Chondrocyte (in vitro differentiated cells): ENCODE data around the gene H3-3A. TPM values are rescaled to one million over a fixed set of nuclear protein-coding genes. Genes with fewer than 3 reads are reported as not detected.
A peak's percentile ranks its signal among the peaks of the same experiment; 100 is the strongest.
"Not testable (repeated sequence)": the region's sequence is repeated elsewhere in the genome, so short reads cannot be mapped to it uniquely, and the experiment has no call there.

Experiments used
- DNase-seq: peaks from one replicate; pipeline ENCODE4 v3.0.0; 2021; ENCODE audit warnings: mixed read lengths, low spot score
- H3K27ac Mint-ChIP-seq: one replicate; pipeline ENCODE4 v1.8.0; 2021; ENCODE audit warnings: mild to moderate bottlenecking, moderate library complexity, mixed read lengths; ENCODE audit not compliant: unreplicated experiment
- H3K27me3 Mint-ChIP-seq: 2 replicates; pipeline ENCODE4 v1.8.0; 2021; ENCODE audit warnings: low read depth, mixed read lengths
- H3K36me3 Mint-ChIP-seq: 2 replicates; pipeline ENCODE4 v1.8.0; 2021; ENCODE audit warnings: low read depth, mixed read lengths
- H3K4me1 Mint-ChIP-seq: 2 replicates; pipeline ENCODE4 v1.8.0; 2021; ENCODE audit warnings: low read depth, mild to moderate bottlenecking, mixed read lengths
- H3K4me3 Mint-ChIP-seq: one replicate; pipeline ENCODE4 v1.8.0; 2021; ENCODE audit warnings: mild to moderate bottlenecking, moderate library complexity, mixed read lengths; ENCODE audit not compliant: unreplicated experiment
- H3K9me3 Mint-ChIP-seq: 2 replicates; pipeline ENCODE4 v1.8.0; 2021; ENCODE audit warnings: low read depth, mixed read lengths
- total RNA-seq: library from RNA; stranded (reverse); gene quantifications from 3 replicates; pipeline ENCODE4 v1.2.1, GENCODE V29; 2021
- TF ChIP-seq, protein P1 (sequence below): fragments of 200-600 bp; sonication (generic); IDR thresholded peaks from 2 replicates; pipeline ENCODE4 v1.5.0; 2021; ENCODE audit warnings: antibody characterized with exemption, mild to moderate bottlenecking, moderate library complexity

H3-3A gene
- total RNA-seq, 1 donor from 2014 or later = 315 TPM

DNA sequence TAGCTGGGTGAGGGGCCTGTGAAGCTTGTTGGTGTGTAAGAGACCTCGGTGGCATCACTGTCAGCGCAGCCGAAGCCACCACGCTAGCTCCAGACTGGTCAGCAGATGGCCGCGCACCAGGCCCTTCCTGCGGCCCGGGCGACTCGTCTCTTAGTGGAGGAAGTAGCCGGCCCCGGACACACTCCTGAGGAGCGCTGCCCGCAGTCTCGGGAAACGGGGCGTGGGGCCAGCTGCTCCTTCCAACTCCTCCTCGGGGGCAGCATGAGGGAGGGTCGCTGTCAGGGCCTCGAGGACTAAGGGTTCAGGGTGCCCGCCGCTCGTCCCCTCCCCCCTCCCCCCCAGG lies 20.4 kb downstream of the H3-3A start:
- Mint-ChIP-seq H3K9me3 (no peaks in the 10 kb centered on the region), H3K4me1 (peaks cover 6% of the 10 kb centered on the region), H3K4me3 (peak overlapping the region; percentile 93), H3K27ac (peak overlapping the region; percentile 95), H3K27me3 (no peaks in the 10 kb centered on the region), H3K36me3 (no peaks in the 10 kb centered on the region)
- DNase-seq = peak; percentile 94
- TF ChIP-seq, protein P1, sequence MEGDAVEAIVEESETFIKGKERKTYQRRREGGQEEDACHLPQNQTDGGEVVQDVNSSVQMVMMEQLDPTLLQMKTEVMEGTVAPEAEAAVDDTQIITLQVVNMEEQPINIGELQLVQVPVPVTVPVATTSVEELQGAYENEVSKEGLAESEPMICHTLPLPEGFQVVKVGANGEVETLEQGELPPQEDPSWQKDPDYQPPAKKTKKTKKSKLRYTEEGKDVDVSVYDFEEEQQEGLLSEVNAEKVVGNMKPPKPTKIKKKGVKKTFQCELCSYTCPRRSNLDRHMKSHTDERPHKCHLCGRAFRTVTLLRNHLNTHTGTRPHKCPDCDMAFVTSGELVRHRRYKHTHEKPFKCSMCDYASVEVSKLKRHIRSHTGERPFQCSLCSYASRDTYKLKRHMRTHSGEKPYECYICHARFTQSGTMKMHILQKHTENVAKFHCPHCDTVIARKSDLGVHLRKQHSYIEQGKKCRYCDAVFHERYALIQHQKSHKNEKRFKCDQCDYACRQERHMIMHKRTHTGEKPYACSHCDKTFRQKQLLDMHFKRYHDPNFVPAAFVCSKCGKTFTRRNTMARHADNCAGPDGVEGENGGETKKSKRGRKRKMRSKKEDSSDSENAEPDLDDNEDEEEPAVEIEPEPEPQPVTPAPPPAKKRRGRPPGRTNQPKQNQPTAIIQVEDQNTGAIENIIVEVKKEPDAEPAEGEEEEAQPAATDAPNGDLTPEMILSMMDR = no peak

DNA sequence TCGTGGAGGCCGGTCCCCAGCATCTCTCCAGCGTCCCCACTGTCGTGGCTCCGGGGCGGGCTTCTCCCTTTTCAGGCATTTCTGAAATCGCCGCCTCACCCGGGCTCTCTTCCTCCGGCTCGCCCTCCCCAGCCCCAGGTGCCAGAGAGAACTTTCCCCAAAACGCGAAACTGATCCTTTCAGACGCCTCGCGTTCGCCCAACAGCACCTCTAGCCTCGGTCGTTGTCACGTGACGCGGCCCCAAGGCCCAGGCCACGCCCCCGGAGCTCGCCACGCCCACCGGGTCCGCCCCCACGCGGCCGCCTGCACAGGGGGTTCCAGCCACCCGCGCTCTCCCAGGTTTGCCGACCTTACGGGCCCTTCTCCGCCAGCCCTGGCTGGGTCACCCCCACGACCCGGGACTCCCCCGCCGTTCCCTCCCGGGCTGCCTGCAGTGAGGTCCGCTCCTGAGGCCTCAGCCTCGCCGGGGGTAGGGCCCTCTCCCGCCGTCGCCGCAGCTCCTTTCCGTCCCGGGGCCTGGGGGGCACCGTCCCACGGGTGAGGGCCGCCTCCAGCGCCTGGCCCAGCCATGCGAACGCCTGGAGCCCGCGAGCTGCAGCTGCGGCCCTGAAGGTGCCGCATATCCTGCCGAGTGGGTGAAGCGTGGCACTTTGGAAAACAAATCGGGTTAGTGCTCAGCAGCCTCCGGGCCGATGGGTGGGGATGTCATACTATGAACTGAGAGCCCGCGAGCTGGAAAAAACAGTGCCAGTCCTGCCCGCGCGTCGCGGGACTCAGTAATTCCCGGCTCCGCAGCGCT lies 21.0 kb downstream of the H3-3A start:
- Mint-ChIP-seq H3K36me3 (no peaks in the 10 kb centered on the region), H3K4me3 (peak overlapping the region; percentile 93), H3K27ac (peak overlapping the region; percentile 95), H3K27me3 (no peaks in the 10 kb centered on the region), H3K4me1 (peaks cover 6% of the 10 kb centered on the region), H3K9me3 (no peaks in the 10 kb centered on the region)
- TF ChIP-seq, protein P1 = peak; percentile 51
- DNase-seq = peak; percentile 91

DNA sequence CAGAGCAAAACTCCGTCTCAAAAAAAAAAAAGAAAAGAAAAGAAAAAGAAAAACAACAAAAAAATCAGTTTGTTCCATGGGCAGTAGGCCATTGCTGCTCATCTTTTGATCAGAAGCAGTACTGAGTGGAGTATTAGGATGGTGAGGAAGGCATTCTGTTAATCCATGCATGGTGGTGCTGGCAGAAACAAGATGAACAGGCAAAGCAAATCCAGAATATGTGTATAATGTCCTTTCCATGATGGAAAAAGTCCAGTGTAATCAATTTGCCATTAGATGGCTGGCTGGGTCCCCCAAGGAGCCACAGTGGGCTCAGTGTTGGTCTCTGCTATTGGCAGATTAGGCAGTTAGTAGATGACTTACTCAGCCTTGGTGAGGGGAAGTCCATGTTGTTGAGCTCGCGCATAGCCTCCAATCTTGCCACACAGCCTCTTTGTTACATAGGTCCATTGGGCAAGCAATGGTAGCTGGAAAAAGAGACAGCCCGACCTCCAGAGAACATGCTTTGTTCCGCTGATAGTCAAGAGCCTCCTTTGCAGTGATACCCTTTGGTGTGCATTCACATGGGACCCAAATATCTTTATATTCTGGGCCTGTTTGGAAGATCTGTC lies 23.3 kb downstream of the H3-3A start:
- Mint-ChIP-seq H3K36me3 (no peaks in the 10 kb centered on the region), H3K9me3 (no peaks in the 10 kb centered on the region), H3K4me3 (no peak overlapping the region), H3K27ac (no peak overlapping the region), H3K27me3 (no peaks in the 10 kb centered on the region), H3K4me1 (peaks cover 6% of the 10 kb centered on the region)
- TF ChIP-seq, protein P1 = no peak
- DNase-seq = no peak

DNA sequence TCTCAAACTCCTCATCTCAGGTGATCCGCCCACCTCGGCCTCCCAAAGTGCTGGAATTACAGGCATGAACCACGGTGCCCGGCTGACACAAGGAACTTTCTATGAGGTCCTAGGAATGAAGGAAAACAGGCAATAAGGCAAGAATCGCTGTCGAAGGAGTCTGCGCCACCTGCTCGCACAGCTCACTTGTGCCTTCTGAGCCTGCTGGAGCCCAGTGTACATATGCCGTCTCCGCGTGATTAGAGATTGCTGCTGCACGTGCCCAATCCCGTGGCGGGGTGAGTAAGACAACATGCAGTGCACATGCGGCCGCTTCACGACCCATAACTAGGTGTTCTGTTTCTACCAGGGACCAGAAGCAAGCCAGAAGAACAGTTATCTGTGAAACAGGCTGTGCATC lies 24.3 kb downstream of the H3-3A start:
- H3K27me3 Mint-ChIP-seq = no peaks in the 10 kb centered on the region
- DNase-seq = peak; percentile 79
- no peak overlapping the region for H3K4me3 Mint-ChIP-seq
- no peaks in the 10 kb centered on the region for H3K36me3 Mint-ChIP-seq
- H3K27ac Mint-ChIP-seq = no peak overlapping the region
- TF ChIP-seq, protein P1 = no peak
- peaks cover 6% of the 10 kb centered on the region for H3K4me1 Mint-ChIP-seq
- H3K9me3 Mint-ChIP-seq = no peaks in the 10 kb centered on the region

DNA sequence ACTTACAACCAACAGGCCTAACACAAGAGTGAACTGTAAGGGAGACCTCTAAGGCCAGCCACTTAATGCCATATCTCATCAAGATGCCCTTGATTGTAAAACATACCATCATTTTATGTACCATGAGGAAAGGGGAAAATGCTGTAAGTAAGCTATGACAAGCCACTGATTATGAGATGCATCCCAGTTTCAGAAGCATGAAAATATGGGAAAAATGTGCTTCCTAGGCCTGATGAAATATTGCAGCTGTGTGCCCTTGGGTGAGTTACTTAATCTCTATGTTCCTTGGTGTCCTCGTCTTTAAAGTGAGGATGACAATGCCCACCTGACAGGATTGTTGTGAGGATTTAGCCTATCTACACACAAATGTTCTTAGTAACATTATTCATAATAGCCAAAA lies 28.9 kb downstream of the H3-3A start:
- H3K27ac Mint-ChIP-seq = no peak overlapping the region
- H3K9me3 Mint-ChIP-seq = no peaks in the 10 kb centered on the region
- H3K4me3 Mint-ChIP-seq = no peak overlapping the region
- H3K27me3 Mint-ChIP-seq = no peaks in the 10 kb centered on the region
- no peak for DNase-seq
- H3K36me3 Mint-ChIP-seq = no peaks in the 10 kb centered on the region
- H3K4me1 Mint-ChIP-seq = no peaks in the 10 kb centered on the region
- TF ChIP-seq, protein P1 = no peak

DNA sequence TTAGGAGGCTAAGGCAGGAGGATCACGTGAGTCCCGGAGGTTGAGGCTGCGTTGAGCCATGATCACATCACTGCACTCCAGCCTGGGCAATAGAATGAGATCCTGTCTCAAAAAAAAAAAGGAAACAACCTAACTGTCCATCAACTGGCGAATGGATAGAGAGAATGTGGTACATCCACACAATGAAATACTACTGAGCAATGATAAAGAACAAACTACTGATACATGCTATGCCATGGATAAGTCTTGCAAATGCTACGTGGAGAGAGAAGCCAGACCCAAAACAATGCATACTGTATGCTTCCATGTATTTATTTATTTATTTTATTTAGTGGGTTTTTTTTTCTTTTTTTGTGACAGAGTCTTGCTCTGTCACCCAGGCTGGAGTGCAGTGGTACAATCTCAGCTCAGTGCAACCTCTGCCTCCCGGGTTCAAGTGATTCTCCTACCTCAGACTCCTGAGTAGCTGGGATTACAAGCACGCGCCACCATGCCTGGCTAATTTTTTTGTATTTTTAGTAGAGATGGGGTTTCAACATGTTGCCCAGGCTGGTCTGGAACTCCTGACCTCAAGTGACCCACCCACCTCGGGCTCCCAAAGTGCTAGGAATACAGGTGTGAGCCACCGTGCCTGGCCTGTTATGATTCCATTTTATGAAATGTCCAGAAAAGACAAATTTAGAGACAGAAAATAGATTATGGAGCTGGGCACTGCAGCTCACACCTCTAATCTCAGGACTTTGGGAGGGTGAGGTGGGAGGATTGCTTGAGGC lies 29.7 kb downstream of the H3-3A start:
- H3K27me3 Mint-ChIP-seq, H3K36me3 Mint-ChIP-seq, H3K27ac Mint-ChIP-seq, H3K9me3 Mint-ChIP-seq, H3K4me3 Mint-ChIP-seq, H3K4me1 Mint-ChIP-seq: not testable (repeated sequence)
- peak; percentile 19 for DNase-seq
